Psoas muscle (tissue), 8 donors: Measurements from ENCODE around the gene C2. TPM values are rescaled to one million over a fixed set of nuclear protein-coding genes. Genes with fewer than 3 reads are reported as not detected.

ENCODE experiments used
- ATAC-seq, 4 donors: fragments of 200-7000 bp; cut with Tn5 transposase; one replicate each; pipeline ENCODE4 v1.9.1; 2020; ENCODE audit warnings: moderate library complexity in 3 of 4, mild to moderate bottlenecking in 2 of 4
- DNase-seq, 2 donors: peaks; one replicate each; pipeline ENCODE4 v3.0.0-alpha.2; 2020
- H3K27ac ChIP-seq: fragments of 200-600 bp; one replicate; pipeline ENCODE4 v1.8.0; 2022
- H3K27me3 ChIP-seq, 3 donors: fragments of 200-600 bp in 1 of 3; one replicate each; pipeline versions ENCODE4 v1.6.1 to v1.8.0; 2013 to 2022; ENCODE audit warnings: low read length in 2 of 3, mild to moderate bottlenecking in 2 of 3, moderate library complexity in 1 of 3; ENCODE audit not compliant: insufficient read depth in 3 of 3
- H3K36me3 ChIP-seq, 2 donors: fragments of 200-600 bp in 1 of 2; one replicate each; pipeline versions ENCODE4 v1.6.1 to v1.8.0; 2013 to 2022; ENCODE audit warnings: low read depth in 1 of 2, mild to moderate bottlenecking in 1 of 2, moderate library complexity in 1 of 2; ENCODE audit not compliant: insufficient read depth in 1 of 2
- H3K4me1 ChIP-seq: fragments of 200-600 bp; one replicate; pipeline ENCODE4 v1.8.0; 2022
- H3K4me3 ChIP-seq: fragments of 200-600 bp; one replicate; pipeline ENCODE4 v1.8.0; 2022; ENCODE audit warnings: mild to moderate bottlenecking
- H3K9me3 ChIP-seq: fragments of 200-600 bp; one replicate; pipeline ENCODE4 v1.8.0; 2022
- CTCF ChIP-seq: fragments of 200-600 bp; IDR thresholded peaks from one replicate; pipeline ENCODE4 v1.8.0; 2022; ENCODE audit warnings: antibody characterized with exemption
- WGBS, 3 donors: extraction: QIAGEN DNeasy Blood & Tissue Kit; methylation state at CpG; one replicate each; pipeline versions ENCODE4 v1.1.6 to v1.1.7; 2013; 5-methylcytosine and 5-hydroxymethylcytosine counted together
- intact Hi-C, 2 donors: fragments of 100-400 bp; cut with DNase I; formaldehyde crosslinking; loops; one replicate each; pipeline versions ENCODE4 v1.11.0 to v1.14.2; 2022
- polyA plus RNA-seq, 3 donors: library from polyadenylated mRNA; stranded (reverse); fragments of 200-250 nt; gene quantifications; one replicate each; pipeline ENCODE4 v1.2.3, GENCODE V29; 2013
- total RNA-seq, 4 donors: library from RNA; stranded (reverse); fragmentation: NEBNext Ultra II Directional in 2 of 4; extraction: Animal tissue kit (Norgen Biotek cat#: 25700) in 2 of 4; gene quantifications; one replicate each; pipeline versions ENCODE4 v1.2.1 to v1.2.4, GENCODE V29; 2021 to 2023
- donor health status: healthy with polysubstance abuse.
- donor health status: DM: no; HTN: no; CAD: no; lungs with moderate emphysema.
- donor health status: Bipolar disorder and iron deficiency.
- donor health status: healthy.
- donor health status: DM: yes; HTN: yes; CAD: no.
- donor health status: DM: no; HTN: no; CAD: no.
- donor health status: DM: no; HTN: no; CAD: no.
- donor health status: DM: yes; HTN: yes; CAD: no.

C2 gene
- total and polyA plus RNA-seq, 7 donors: 0.77 to 5.5 (median 1.5) TPM

GRCh38 chr6:31896856-31897611 is 30.5 kb upstream of the C2 start:
- ATAC-seq: no peak
- H3K36me3 ChIP-seq: peaks cover 0 to 41% of the 10 kb centered on the region in 2 donors
- H3K9me3 ChIP-seq: no peaks in the 10 kb centered on the region
- intact Hi-C loops: loop anchor here in 1 of 2 donors (2.0 to 10.0 kb wide), 2 partner anchors 62 to 352 kb away; partner anchors contain the start of genes ATP6V1G2, DDX39B and NFKBIL1
- 1 to 10% (median 6%) methylated on average over 7 to 62 of the region's 62 CpGs for WGBS, 3 donors
- TF ChIP-seq CTCF: no peak
- H3K27ac ChIP-seq: peak overlapping the region; percentile 85
- no peaks in the 10 kb centered on the region for H3K27me3 ChIP-seq
- DNase-seq: no peak
- H3K4me1 ChIP-seq: peaks cover 15% of the 10 kb centered on the region
- peak overlapping the region; percentile 77 for H3K4me3 ChIP-seq

- peak within 1 kb of the TSS; percentile 85 for H3K27ac ChIP-seq
- 0 to 1% (median 0%) methylated on average over 41 to 49 of the region's 49 CpGs for WGBS, 3 donors
- H3K27me3 ChIP-seq: no peaks in the 10 kb centered on the region
- intact Hi-C loops: loop anchor here in 1 of 2 donors (2.0 to 10.0 kb wide), 2 partner anchors 63 to 353 kb away; partner anchors contain the start of genes ATP6V1G2, DDX39B and NFKBIL1
- peaks cover 0 to 33% of the 10 kb centered on the region in 2 donors for H3K36me3 ChIP-seq
- DNase-seq (peak; percentile 85 to 93), ATAC-seq (peak; percentile 72 to 84 (median 73))
- H3K4me3 ChIP-seq: peak within 1 kb of the TSS; percentile 77
- peak; percentile 6 for TF ChIP-seq CTCF
- H3K4me1 ChIP-seq: peaks cover 16% of the 10 kb centered on the region
- H3K9me3 ChIP-seq: no peaks in the 10 kb centered on the region
Measured at GRCh38 chr6:31897612-31898382, 29.7 kb upstream of the C2 start, which contains the start of gene EHMT2. TSS of gene EHMT2 (minus strand) at chr6:31897698. CDS start at chr6:31897677, 21 bp downstream.

- H3K36me3 ChIP-seq: peaks cover 0 to 26% of the 10 kb centered on the region in 2 donors
- H3K4me3 ChIP-seq: peak overlapping the region; percentile 77
- no peak for DNase-seq
- no peaks in the 10 kb centered on the region for H3K27me3 ChIP-seq
- H3K4me1 ChIP-seq: peaks cover 19% of the 10 kb centered on the region
- TF ChIP-seq CTCF: no peak
- no peaks in the 10 kb centered on the region for H3K9me3 ChIP-seq
- peak in 3 of 4 donors; percentile 34 to 69 (median 47) for ATAC-seq
- intact Hi-C loops: loop anchor here in 1 of 2 donors (10.0 kb wide), 1 partner anchor 354 kb away; the partner anchor contains the start of genes ATP6V1G2, DDX39B and NFKBIL1
- WGBS, 3 donors: 14 to 18% (median 15%) methylated on average over 8 of the region's 8 CpGs
- peak overlapping the region; percentile 85 for H3K27ac ChIP-seq
Measured at GRCh38 chr6:31898383-31899011, 29.0 kb upstream of the C2 start.

- 74 to 79% (median 75%) methylated on average over 5 of the region's 5 CpGs for WGBS, 3 donors
- Histone ChIP-seq H3K4me1 (peaks cover 19% of the 10 kb centered on the region), H3K4me3 (peak overlapping the region; percentile 77), H3K27ac (no peak overlapping the region), H3K36me3 (peaks cover 0 to 19% of the 10 kb centered on the region in 2 donors), H3K27me3 (no peaks in the 10 kb centered on the region), H3K9me3 (no peaks in the 10 kb centered on the region)
- no peak for TF ChIP-seq CTCF
- intact Hi-C loops: loop anchor here in 1 of 2 donors (10.0 kb wide), 1 partner anchor 354 kb away; the partner anchor contains the start of genes ATP6V1G2, DDX39B and NFKBIL1
- ATAC-seq: no peak
- no peak for DNase-seq
Measured at GRCh38 chr6:31899215-31899614, 28.3 kb upstream of the C2 start.
